ENCODE data around the gene LRP4.

- TF ChIP-seq CTCF (IDR thresholded peaks at IDR 0.05; ENCODE audit: low read length) (no peak), EZH2 (optimal IDR thresholded peaks at IDR 0.05; ENCODE audit: low read depth, low read length) (no peak)
Observed at GRCh38 chr11:46944356-46945075, 26.2 kb upstream of the LRP4 start.
